OCI-LY1 (cell line): Measurements from ENCODE around the gene MTSS2.

Experiments
- EZH2 ChIP-seq: fragments of 200-600 bp; sonication (generic), shearing (Covaris generic); IDR thresholded peaks from 2 replicates; pipeline ENCODE4 v1.8.0; 2017; ENCODE audit warnings: borderline replicate concordance, mixed run types, mild to moderate bottlenecking, antibody characterized with exemption, low read length, moderate library complexity, mixed read lengths
- TF ChIP-seq, protein P1 (sequence below): fragments of 200-600 bp; sonication (generic), shearing (Covaris generic); IDR thresholded peaks from 2 replicates; pipeline ENCODE4 v1.5.1; 2017; ENCODE audit warnings: mild to moderate bottlenecking, antibody characterized with exemption, low read length, moderate library complexity, mixed read lengths

GRCh38 chr16:70674221-70675014, 11.4 kb downstream of the MTSS2 start:
- TF ChIP-seq, protein P1, sequence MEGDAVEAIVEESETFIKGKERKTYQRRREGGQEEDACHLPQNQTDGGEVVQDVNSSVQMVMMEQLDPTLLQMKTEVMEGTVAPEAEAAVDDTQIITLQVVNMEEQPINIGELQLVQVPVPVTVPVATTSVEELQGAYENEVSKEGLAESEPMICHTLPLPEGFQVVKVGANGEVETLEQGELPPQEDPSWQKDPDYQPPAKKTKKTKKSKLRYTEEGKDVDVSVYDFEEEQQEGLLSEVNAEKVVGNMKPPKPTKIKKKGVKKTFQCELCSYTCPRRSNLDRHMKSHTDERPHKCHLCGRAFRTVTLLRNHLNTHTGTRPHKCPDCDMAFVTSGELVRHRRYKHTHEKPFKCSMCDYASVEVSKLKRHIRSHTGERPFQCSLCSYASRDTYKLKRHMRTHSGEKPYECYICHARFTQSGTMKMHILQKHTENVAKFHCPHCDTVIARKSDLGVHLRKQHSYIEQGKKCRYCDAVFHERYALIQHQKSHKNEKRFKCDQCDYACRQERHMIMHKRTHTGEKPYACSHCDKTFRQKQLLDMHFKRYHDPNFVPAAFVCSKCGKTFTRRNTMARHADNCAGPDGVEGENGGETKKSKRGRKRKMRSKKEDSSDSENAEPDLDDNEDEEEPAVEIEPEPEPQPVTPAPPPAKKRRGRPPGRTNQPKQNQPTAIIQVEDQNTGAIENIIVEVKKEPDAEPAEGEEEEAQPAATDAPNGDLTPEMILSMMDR = no peak
- TF ChIP-seq EZH2 = no peak
